ENCODE data around the gene HCAR1.

HCAR1 gene

GRCh38 chr12:122730215-122731014 is at the start of gene HCAR1:
HCAR1 (minus strand) TSS chr12:122730844; CDS start chr12:122730339, 505 bp downstream.
- DNase-seq: peak in 1 of 42 donors; percentile 35
- intact Hi-C loops (cut with DNase I): no loop called here

GRCh38 chr12:122757568-122757967 is 26.9 kb upstream of the HCAR1 start:
- DNase-seq: no peak
- intact Hi-C loops (cut with DNase I): no loop called here

GRCh38 chr12:122754790-122755189 is 24.1 kb upstream of the HCAR1 start:
- intact Hi-C loops (cut with DNase I): loop anchor here (5.0 kb wide), 2 partner anchors 117 to 227 kb away; partner anchors contain the start of genes KNTC1 and RSRC2

GRCh38 chr12:122753319-122753650 is 22.6 kb upstream of the HCAR1 start:
- no peak for DNase-seq
- intact Hi-C loops (cut with DNase I): loop anchor here (5.0 kb wide), 2 partner anchors 116 to 226 kb away; partner anchors contain the start of genes KNTC1 and RSRC2

More at GRCh38 chr12:122754790-122755189, 24.1 kb upstream of the HCAR1 start:
- no peak for DNase-seq

- intact Hi-C loops (cut with DNase I): loop anchor here (5.0 kb wide), 2 partner anchors 115 to 225 kb away; partner anchors contain the start of genes KNTC1 and RSRC2
- peak; percentile 94 to 99 (median 97) for DNase-seq
Observed at GRCh38 chr12:122752464-122753318, 22.0 kb upstream of the HCAR1 start, which contains the start of gene DENR. DENR (plus strand) TSS chr12:122752824; CDS start chr12:122753702, 878 bp downstream.

GRCh38 chr12:122750781-122751515 is 20.3 kb upstream of the HCAR1 start:
- intact Hi-C loops (cut with DNase I): loop anchor here (5.0 kb wide), 2 partner anchors 114 to 224 kb away; partner anchors contain the start of genes KNTC1 and RSRC2
- peak in 1 of 42 donors; percentile 3 for DNase-seq

- intact Hi-C loops (cut with DNase I): loop anchor here (5.0 kb wide), 2 partner anchors 112 to 222 kb away; partner anchors contain the start of genes KNTC1 and RSRC2
- peak in 1 of 42 donors; percentile 19 for DNase-seq
Observed at GRCh38 chr12:122749569-122750332, 19.1 kb upstream of the HCAR1 start.

- intact Hi-C loops (cut with DNase I): no loop called here
Observed at GRCh38 chr12:122747224-122748135, 16.8 kb upstream of the HCAR1 start.

GRCh38 chr12:122743895-122744525 is 13.4 kb upstream of the HCAR1 start:
- DNase-seq: peak in 13 of 42 donors; percentile 4 to 47 (median 32)

More at GRCh38 chr12:122747224-122748135, 16.8 kb upstream of the HCAR1 start:
- peak in 1 of 42 donors; percentile 9 for DNase-seq

GRCh38 chr12:122740351-122740750 is 9.7 kb upstream of the HCAR1 start:
- intact Hi-C loops (cut with DNase I): no loop called here
- peak in 2 of 42 donors; percentile 7 to 27 for DNase-seq

More at GRCh38 chr12:122743895-122744525, 13.4 kb upstream of the HCAR1 start:
- intact Hi-C loops (cut with DNase I): no loop called here

GRCh38 chr12:122738571-122738970 is 7.9 kb upstream of the HCAR1 start:
- DNase-seq: peak in 1 of 42 donors; percentile 3
- intact Hi-C loops (cut with DNase I): no loop called here

GRCh38 chr12:122732611-122733010 is 2.0 kb upstream of the HCAR1 start:
- intact Hi-C loops (cut with DNase I): no loop called here
- no peak for DNase-seq

- DNase-seq: peak in 1 of 42 donors; percentile 0
- intact Hi-C loops (cut with DNase I): no loop called here
Observed at GRCh38 chr12:122732170-122732569, 1.5 kb upstream of the HCAR1 start.

GRCh38 chr12:122729583-122730214 is 945 bp downstream of the HCAR1 start:
- peak in 1 of 42 donors; percentile 22 for DNase-seq
- intact Hi-C loops (cut with DNase I): no loop called here

- DNase-seq: peak in 17 of 42 donors; percentile 7 to 64 (median 35)
- intact Hi-C loops (cut with DNase I): no loop called here
Observed at GRCh38 chr12:122726080-122726558, 4.5 kb downstream of the HCAR1 start.
